Measurements from ENCODE around the gene FAM50B.

The FAM50B gene

DNA sequence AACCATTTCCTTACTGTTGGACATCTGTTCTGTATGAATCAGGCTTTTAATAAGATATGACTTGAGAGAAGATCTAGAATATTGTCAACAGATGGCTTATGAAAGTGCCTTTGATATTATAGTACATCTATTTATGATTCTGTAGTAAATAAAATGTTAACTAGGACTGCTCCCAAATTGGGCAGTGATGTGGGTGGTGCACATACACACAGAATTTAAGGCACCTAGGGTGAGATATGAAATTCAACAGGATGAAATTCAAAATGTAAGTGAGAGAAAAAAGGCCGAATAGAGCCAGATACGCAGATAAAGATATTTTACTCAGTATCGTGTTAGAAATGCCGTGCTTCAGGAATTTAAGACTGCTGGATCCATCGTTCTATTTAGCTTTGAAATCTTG, 26.3 kb downstream of the FAM50B start:
- DNase-seq, result no peak

DNA sequence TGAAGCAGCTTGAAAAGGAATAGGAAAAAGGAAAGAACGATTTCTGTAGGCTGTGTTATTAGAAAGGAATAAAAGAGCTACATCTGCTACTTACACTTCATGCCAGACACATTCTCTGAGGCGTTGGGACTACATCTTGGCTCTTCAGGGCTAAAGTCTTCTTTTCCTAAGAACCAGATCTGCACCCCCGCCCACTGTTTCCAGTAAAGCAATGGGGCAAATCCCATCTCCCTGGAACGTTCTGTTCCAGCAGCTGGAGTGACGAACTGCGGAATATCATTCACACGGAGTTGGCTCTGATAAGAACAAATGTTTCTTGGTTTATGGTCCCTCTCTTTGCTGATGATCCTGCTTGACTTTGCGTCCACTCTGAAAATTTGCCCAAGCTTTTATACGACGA, 26.9 kb downstream of the FAM50B start:
- no peak for DNase-seq

DNA sequence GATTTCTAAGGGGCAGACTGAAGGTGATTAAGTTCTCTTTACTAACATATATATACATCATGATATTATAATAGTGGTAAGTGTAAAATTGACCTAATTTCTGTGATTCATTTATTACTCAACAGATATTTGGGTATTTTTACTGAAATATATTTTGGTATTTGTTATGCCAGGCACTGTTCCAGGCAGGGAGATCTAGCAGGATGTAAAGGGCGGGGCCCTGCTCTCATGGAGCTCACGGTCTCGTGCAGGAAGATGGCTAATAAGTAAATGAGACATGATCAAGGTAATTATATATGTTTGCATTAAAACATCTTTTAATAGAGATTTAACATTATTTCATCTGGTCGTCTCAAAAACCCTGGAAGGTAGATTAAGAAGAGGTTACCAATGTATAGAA, 27.7 kb downstream of the FAM50B start:
- no peak for DNase-seq

DNA sequence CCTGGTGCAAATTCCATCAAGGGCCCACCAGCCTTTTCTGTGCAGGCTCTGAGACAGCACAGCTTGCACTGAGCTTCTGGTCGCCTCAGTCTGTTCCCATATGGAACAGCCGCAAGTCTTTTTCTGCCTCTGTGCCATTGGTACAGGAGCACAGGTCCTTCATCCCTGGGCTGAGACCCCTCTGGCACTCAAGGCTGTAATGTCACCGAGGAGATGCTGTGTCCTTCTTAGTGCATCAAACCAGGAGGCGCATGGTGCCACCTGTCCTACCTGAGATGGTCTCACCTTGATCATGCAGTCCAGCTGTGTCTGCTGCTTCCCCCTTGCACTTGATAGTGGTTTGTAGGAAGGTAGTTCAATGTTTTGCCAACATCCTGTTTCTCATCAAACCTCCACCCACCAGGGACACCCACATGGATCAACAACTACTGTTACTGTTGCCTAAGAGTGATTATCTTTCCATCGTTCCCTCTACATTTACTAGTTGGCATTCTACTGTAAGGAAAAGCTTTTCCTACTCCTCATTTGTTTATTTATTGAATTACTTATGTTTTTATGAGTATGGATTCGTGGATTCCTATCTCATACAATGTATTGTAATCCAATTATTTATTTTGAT, 29.0 kb downstream of the FAM50B start:
- DNase-seq, result no peak

DNA sequence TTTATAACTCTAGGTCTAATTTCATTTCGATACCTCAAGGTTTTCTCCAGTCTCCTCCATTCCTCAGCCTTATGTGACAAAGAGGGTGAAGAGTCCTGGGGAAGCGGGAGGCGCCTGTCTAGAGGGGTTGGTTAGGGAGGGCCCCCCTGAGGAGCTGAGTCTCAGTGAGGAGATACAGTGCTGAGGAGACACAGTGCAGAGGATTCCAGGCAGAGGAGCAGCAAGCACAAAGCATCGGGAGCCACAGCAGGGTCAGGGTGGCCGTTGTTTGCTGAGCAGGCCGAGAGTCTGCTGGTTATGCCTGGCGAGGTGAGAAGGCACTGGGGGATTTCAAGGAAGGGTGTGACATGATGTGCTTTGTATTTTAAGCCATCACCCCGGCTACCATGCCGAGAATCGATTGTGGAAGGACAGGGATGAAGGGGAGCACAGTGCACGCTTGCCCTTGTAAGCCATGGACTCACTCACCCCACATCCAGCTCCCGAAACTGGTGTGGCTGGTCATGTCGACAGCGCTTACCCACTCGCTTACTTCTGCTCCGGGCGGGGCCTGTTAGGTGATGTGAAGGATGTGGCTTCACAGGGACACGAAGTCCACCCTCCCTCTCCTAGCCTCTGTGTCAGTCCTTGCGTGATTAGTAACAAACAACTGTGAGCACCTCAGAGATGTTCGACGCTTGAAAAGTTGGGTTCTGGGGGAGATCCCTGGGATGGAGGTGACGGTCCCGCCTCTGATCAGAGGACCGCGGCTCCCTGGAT, 30.2 kb downstream of the FAM50B start:
- no peak for DNase-seq

DNA sequence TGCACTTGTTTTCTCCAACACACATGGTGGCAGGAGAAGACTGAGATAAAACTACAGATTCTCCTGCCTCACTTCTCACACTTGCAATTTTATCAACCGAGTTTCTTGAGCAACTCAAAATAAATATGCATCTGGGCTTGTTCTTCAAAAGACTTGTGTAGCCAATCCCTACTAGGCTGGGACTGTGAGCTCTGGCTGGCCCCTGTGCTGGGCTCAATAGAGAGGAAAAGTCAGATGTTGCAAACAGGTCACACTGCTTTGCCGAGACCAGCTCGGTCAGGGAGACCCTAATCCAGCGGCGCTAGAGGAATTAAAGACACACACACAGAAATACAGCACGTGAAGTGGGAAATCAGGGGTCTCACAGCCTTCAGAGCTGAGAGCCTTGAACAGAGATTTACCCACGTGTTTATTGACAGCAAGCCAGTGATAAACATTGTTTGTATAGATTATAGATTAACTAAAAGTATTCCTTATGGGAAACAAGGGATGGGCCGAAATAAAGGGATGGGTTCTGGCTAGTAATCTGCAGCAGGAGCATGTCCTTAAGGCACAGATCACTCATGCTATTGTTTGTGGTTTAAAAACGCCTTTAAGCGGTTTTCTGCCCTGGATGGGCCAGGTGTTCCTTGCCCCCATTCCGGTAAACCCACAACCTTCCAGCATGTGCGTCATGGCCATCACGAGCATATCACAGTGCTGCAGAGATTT, 32.7 kb downstream of the FAM50B start:
- no peak for DNase-seq

DNA sequence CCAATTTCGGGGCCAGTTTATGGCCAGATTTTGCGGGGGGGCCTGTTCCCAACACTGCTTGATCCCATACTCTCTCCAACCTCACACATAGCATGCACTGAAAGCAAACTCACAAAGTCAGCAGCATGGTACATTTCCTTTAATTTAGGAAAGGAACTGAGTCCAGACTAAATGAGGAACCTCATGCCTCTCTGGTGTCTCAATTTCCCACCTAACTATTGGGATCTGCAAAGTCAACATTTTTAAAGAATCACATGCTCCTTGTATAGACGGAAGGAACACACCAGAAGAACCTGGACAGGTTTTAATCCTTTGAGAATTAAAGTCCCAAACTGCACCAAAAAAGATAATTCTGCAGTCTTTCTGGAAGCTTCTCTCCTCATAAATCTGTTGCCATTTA, 33.3 kb downstream of the FAM50B start:
- DNase-seq, result no peak

DNA sequence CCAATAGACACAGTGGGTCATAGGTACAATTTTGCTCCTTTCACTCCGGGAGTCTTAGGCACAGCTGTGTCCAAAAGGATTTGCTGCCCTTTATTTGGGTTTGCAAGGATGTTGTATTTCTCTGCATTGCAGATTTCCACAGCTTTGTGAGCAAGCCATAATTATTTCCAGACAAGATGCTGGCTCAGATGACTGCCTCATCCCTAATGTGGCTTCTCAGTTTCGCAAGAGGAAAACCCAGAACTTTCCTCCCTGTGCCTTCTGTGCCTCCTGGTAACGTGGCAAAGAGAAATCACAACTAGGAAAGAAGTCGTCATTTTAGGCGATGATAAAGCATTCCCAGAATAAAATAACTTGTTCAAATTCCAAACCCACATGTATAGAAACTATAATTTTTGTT, 33.7 kb downstream of the FAM50B start:
- no peak for DNase-seq

DNA sequence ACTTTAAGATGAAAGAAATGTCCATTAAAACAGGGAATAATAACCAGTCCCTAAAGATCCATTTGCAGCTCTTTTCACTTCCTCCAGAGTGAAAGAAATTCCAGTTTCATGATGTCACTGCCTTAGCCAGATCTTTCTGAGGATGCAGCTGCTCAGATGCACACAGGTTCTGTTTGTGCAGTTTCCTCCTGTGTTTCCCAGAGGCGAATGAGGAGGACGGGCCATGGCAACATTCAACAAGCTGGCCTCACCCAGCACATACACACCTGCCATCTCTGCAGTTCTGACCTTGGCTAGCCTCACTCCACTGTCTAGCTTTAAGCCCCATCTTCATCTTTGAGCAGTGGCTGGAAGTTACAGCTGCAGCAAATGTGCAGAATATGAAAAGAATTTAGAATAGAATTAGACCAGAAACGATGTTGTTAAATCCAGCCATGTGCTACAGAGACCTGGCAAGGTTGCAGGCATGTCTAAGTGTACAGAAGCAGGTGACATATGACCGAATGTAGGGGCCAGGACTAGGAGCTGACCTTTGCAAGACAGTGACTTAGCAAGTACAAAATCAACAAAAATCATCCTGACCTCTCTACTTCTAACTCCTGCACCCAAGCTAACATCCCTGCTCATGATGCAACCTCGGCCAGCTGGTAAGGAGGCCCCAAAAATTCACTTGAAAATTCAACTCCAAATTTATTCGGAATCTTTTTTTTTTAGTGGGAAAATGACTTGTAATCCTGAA, 35.0 kb downstream of the FAM50B start:
- no peak for DNase-seq

DNA sequence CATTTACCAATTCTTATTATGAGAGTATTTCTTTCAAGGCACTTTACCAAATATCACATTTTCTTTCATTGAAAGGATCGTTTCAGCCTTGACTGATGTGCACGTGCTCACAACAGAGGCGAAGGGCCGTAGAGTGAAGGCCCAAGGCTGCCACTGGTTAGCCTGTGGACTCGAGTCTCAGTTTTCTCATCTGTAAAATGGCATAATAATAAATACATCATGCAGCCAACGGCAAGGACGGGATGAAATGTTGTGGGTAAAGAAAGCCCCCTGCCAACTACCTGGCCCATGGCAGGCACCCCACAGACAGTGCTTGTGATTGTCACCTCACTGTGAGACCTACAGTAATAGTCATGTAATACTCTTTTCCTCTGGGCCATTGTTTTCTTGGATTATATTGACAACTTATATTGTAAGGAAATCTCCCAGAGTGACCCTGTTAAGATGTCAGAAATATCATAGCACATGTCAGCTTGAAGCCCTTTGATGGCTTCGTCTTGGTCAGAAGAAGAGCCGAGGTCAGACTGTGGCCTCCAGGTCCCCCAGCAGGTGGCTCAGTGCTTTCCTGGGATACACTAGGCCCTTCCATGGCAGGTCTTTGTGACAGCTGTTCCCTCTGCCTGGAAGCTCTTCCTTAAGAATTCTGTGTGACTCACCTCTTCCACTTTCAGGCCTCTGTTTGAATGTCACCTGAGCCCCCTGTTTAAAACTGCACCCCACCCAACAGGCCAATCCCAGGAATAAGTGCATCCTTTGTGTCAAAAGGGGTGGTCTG, 36.3 kb downstream of the FAM50B start:
- no peak for DNase-seq

DNA sequence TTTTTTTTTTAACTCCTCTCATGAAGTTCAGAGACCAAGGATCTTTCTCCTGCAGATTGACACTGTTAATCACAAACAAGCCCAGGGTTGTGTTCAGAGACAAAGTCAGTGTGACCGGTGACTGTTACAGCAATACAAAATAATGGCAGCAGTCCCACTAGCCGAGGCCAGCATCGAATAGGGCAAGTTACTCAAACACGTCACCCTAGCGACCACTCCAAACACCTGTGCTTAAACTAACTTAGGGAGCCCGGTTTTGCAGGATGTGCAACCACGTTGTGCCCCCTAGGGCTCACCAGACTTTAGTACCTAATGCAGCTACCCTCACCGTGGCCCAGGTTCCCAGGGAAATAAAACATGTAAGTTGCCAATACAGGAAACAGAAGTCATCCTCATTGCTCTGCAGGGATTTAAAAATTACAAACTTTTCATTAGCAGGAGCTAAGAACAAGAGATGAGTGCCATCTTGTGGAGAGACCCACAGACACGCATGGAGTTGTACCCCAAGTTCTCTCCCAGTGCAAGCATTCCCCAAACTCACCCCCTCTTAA, 38.1 kb downstream of the FAM50B start:
- DNase-seq, result no peak

DNA sequence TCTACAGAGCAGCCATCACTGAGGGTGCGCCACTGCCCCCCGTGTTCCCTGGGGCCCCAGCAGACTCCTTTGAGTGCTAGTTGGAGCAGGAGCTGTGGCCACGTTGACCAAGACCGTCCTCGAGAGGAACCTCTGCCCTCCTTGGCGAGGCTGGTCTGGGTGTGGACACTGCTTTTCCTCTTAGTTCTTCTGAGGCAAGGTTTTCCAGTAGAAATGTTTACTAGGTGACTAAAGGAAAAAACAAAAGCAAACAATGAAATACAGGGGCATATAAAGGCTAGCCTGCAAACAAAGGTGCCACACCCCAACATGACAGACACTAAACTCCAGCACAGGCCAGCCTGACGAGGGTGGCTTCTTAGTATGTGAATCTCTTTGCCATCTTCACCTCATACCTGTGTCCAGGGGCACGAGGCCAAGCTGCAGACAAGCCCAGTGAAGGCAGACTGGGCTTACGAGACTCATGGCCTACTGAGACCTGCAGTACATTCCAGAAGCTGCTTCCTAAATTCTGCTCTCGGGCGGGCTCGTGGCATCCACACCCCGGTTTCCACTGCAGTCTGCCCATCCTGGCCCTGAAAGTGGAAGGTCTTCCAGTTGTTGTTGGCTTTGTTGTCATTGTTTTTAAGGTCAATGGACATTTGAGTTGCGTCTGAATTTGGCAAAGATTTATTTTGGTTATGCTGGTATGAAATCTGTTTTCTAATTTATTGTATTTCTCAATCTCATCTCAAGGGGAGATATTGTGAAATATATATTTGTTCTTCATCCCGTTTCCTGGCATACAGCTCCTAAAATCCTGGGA, 39.2 kb downstream of the FAM50B start:
- DNase-seq, result no peak

DNA sequence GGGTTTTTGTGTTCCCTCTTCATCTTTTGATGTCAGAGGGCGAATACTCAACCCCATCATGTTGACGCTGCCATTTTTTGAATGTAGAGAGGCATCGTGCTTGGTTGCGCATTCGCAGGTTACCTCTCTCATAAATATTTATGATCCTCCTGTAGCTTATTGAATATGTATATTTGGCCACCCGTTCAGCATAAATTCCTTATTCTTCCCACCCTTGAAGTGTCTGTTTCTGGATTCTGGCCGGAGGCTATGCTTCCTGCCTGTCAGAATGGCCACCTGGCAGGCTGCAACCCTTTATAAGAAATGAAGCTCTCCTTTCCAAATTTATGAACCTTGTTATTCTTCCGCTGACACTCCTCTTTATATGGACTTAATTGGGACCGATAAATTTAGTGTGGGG, 40.9 kb downstream of the FAM50B start:
- DNase-seq, result no peak

DNA sequence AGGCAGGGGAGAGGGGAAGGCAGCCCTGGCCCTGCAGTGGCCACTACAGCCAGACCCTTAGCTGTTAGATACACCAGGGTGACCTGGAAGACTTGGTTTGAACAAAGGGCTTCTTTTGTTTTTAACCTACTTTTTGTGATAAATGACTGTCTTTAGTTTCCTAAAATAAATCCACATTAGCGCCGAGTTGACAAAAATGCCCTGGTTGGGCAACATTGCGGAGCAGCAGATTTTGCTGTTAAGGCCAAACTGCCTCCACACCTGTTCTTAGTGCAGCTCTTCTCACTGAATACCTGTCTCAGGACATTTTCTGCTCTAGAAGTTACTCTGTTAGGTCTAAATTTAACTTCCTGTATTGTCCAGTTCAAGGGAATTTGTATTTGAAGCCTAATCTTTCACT, 42.7 kb downstream of the FAM50B start:
- DNase-seq, result no peak

DNA sequence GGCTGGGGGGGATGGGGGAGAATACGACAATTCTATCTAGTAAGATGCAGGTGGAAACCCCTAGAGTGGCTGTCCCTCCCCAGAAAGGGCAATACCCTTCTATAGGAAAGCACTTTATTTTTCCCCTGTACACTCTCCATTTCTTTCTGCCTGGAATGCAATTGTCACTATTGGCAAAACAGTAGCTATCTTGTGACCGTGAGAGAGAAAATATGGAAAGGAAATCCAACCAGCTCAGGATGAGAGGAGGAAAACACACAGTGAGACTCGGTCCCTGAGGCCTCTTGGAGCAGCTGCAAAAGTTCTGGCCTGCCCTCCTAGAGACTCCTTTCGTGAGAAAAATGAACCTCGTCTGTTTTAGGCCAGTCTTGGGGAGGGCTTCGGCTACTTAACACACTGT, 43.4 kb downstream of the FAM50B start:
- DNase-seq, result no peak

DNA sequence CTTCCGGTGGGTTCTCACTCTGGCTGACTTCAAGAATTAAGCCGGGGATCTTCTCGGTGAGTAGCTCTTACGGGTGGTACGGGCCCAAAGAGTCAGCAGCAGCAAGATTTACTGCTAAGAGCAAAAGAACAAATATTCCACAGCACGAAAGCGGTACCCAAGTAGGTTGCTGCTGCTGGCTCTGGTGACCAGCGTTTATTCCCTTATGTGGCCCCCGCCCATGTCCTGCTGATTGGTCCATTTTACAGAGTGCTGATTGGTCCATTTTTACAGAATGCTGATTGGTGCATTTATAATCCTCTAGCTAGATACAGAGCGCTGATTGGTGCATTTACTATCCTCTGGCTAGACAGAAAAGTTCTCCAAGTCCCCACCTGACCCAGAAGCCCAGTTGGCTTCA, 44.3 kb downstream of the FAM50B start:
- no peak for DNase-seq

DNA sequence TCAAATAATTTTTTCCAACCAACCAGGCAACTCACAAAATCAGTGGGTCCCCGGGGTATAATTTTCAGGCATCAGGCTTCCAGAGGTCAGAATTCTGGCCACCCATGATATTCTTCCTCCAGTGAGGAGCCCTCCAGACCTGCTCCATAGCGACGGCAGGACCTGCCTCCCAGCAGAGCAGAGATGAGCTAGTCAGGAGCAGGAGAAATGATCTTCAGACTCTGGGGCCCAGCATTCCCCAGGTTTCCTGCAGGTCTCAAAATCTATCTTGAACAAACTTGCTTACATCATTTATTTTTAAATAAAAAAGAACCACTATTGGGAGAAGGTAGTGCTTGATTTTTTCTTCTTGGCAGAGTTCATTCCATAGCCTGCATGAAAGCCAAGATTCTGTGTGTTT, 44.7 kb downstream of the FAM50B start:
- DNase-seq, result no peak

DNA sequence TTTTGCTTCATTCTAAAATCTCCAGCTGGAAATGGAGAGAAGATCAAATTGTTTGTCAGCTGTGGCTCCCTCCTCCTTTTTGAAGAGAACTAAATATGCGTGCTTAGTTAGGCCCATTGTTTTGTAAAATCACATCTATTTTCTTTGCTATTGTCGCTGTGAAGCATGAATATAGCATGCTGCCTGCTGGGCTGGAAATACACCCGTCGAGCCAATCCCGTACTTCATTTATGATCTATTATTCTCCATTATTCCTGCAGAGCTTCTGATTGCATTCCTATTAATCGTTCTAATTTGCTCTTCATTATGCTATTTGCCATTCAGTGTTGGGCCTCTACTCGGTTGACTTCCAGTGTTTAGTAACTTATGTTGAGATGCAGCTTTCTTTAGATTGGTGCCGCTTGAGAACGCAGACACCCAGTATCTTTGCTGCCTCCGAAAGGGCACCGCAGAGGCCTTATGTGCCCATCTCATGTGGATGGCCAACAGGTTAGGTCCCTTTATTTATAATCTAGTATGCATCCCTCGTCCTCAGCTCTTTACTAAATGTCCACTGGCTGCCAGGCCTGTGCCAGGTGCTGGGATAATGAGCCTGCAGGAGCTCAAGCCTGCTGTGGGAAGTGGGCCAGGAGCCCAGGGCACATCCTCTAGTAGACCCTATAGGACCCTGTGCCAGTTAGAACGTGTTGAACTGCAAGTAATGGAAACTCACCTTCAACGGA, 45.6 kb downstream of the FAM50B start:
- no peak for DNase-seq

DNA sequence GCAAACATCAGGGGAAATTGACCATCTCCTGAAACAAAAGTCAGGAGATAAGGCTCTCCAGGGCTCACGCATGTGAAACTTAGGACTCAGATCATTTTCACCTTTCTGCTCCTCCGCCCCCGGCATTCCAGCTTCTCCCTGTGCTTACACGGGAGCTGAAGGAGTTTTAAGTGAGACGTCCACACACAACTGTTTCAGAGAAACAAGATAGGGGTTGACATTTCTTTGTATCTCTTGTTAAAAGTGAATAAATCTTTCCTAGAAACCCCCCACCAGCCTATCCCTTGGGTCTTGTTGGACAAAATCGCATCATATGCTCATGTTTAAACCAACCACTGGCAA, 46.1 kb downstream of the FAM50B start:
- DNase-seq, result no peak

DNA sequence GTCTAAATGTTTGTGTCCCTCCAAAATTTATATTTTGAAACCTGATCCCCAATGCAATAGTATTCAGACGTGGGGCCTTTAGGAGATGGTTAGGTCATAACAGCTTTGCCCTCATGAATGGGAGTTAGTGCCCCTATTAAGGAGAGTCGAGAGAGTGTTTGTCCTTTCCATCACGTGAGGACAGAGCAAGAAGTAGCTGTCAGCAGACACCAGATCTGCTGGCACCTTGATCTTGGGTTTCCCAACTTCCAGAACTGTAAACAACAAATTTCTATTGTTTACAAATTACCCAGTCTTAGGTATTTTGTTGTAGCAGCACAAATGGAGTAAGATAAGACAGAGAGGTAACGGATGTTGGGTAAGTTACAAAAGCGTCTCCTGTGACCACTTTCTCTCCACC, 46.6 kb downstream of the FAM50B start:
- DNase-seq, result no peak
